Cardiac fibroblast (primary cell): ENCODE measurements around the gene NT5C3B.
"Not testable (repeated sequence)": the region's sequence is repeated elsewhere in the genome, so short reads cannot be mapped to it uniquely, and the experiment has no call there.

Experiments used
- DNase-seq, 2 donors: peaks; one replicate each; pipeline versions ENCODE4 v3.0.0 to v3.0.0-alpha.2; 2010; ENCODE audit warnings: low read depth in 2 of 2
- H3K4me3 ChIP-seq, 2 donors: replicated peaks in 1 of 2; 1 replicate in 1 of 2; 2 replicates in 1 of 2; pipeline ENCODE4 v1.5.1; 2011; ENCODE audit warnings: low read depth in 2 of 2, low read length in 2 of 2, mild to moderate bottlenecking in 2 of 2, moderate library complexity in 1 of 2
- CTCF ChIP-seq: IDR thresholded peaks from one replicate; pipeline ENCODE4 v1.5.1; 2011; ENCODE audit warnings: low read depth, mild to moderate bottlenecking, low read length, inconsistent platforms

Gene NT5C3B

GRCh38 chr17:41835800-41836549 is at the start of gene NT5C3B:
Gene NT5C3B (minus strand): TSS chr17:41836232. CDS start chr17:41836193, 39 bp downstream.
- DNase-seq: peak in 1 of 2 donors; percentile 46
- H3K4me3 ChIP-seq: peak within 1 kb of the TSS; percentile 77 to 79

GRCh38 chr17:41885733-41886132 is 49.7 kb upstream of the NT5C3B start:
- DNase-seq: no peak
- peak; percentile 5 for TF ChIP-seq CTCF

More at GRCh38 chr17:41835800-41836549, at the start of gene NT5C3B:
- no peak for TF ChIP-seq CTCF

GRCh38 chr17:41882756-41883155 is 46.7 kb upstream of the NT5C3B start:
- TF ChIP-seq CTCF: no peak
- DNase-seq: no peak
- no peak overlapping the region for H3K4me3 ChIP-seq

More at GRCh38 chr17:41885733-41886132, 49.7 kb upstream of the NT5C3B start:
- H3K4me3 ChIP-seq: no peak overlapping the region

- H3K4me3 ChIP-seq: no peak overlapping the region
- TF ChIP-seq CTCF: no peak
- no peak for DNase-seq
These were observed 44.1 kb upstream of the NT5C3B start for GRCh38 chr17:41880130-41880529.

GRCh38 chr17:41874293-41874670 is 38.2 kb upstream of the NT5C3B start:
- not testable (repeated sequence) for DNase-seq, H3K4me3 ChIP-seq

- no peak overlapping the region for H3K4me3 ChIP-seq
- TF ChIP-seq CTCF: no peak
- no peak for DNase-seq
These were observed 37.7 kb upstream of the NT5C3B start for GRCh38 chr17:41873559-41874292.

- no peak overlapping the region for H3K4me3 ChIP-seq
- no peak for DNase-seq
- no peak for TF ChIP-seq CTCF
These were observed 35.8 kb upstream of the NT5C3B start for GRCh38 chr17:41871789-41872188.
